ENCODE results near the gene TMEM263. TPM values are rescaled to one million over a fixed set of nuclear protein-coding genes. Genes with fewer than 3 reads are reported as not detected.

TMEM263 gene
- total and polyA plus RNA-seq, 10 donors: 9.6 to 38.1 (median 28.5) TPM

- no peak for DNase-seq
- peaks cover 0 to 8% (median 0%) of the 10 kb centered on the region in 6 donors for H3K36me3 ChIP-seq
- H3K27me3 ChIP-seq (replicated peaks in 1 of 7): no peaks in the 10 kb centered on the region
- WGBS, 5 donors: 64 to 87% (median 83%) methylated on average over 3 of the region's 3 CpGs
- no peak overlapping the region for H3K4me3 ChIP-seq
- H3K4me1 ChIP-seq: no peaks in the 10 kb centered on the region
- no peak overlapping the region for H3K27ac ChIP-seq
- peaks cover 0 to 5% (median 0%) of the 10 kb centered on the region in 8 donors for H3K9me3 ChIP-seq
- intact Hi-C loops (cut with DNase I; ENCODE audit: low total_unique reads): no loop called here
- TF ChIP-seq POLR2A (IDR thresholded peaks at IDR 0.05) (no peak), POLR2AphosphoS5 (IDR thresholded peaks at IDR 0.05) (no peak)
- TF ChIP-seq, protein P1, sequence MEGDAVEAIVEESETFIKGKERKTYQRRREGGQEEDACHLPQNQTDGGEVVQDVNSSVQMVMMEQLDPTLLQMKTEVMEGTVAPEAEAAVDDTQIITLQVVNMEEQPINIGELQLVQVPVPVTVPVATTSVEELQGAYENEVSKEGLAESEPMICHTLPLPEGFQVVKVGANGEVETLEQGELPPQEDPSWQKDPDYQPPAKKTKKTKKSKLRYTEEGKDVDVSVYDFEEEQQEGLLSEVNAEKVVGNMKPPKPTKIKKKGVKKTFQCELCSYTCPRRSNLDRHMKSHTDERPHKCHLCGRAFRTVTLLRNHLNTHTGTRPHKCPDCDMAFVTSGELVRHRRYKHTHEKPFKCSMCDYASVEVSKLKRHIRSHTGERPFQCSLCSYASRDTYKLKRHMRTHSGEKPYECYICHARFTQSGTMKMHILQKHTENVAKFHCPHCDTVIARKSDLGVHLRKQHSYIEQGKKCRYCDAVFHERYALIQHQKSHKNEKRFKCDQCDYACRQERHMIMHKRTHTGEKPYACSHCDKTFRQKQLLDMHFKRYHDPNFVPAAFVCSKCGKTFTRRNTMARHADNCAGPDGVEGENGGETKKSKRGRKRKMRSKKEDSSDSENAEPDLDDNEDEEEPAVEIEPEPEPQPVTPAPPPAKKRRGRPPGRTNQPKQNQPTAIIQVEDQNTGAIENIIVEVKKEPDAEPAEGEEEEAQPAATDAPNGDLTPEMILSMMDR (IDR thresholded peaks at IDR 0.05 in 8 of 11, conservative IDR thresholded peaks at IDR 0.05 in 3 of 11): no peak
Observed at GRCh38 chr12:107014055-107014454, 58.3 kb downstream of the TMEM263 start.

- intact Hi-C loops (cut with DNase I; ENCODE audit: low total_unique reads): no loop called here
- DNase-seq: no peak
- Histone ChIP-seq H3K4me3 (no peak overlapping the region), H3K4me1 (no peaks in the 10 kb centered on the region), H3K27me3 (replicated peaks in 1 of 7) (no peaks in the 10 kb centered on the region), H3K36me3 (peaks cover 0 to 23% (median 3%) of the 10 kb centered on the region in 6 donors), H3K27ac (no peak overlapping the region), H3K9me3 (peaks cover 0 to 12% (median 0%) of the 10 kb centered on the region in 8 donors)
- TF ChIP-seq POLR2AphosphoS5 (IDR thresholded peaks at IDR 0.05) (no peak), POLR2A (IDR thresholded peaks at IDR 0.05) (no peak)
- TF ChIP-seq, protein P1 (IDR thresholded peaks at IDR 0.05 in 8 of 11, conservative IDR thresholded peaks at IDR 0.05 in 3 of 11): no peak
- 68 to 86% (median 82%) methylated on average over 4 of the region's 4 CpGs for WGBS, 5 donors
Observed at GRCh38 chr12:107017042-107017441, 61.3 kb downstream of the TMEM263 start.

DNA sequence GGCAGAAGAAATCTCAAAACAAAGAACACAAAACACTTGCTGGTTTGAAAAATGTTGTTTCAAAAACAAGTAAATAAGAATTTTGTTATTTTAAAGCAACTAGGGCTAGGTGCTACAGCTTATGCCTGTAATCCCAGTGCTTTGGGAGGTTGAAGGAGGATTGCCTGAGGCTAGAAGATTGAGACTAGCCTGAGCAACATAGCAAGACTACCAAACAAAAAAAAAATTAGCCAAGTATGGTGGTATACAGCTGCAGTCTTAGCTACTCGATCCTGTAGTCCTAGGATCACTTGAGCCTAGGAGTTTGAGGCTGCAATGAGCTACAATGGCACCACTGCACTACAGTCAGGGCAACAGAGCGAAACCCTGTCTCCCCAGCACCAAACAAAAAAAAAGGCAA lies 63.8 kb downstream of the TMEM263 start:
- Histone ChIP-seq H3K9me3 (peaks cover 0 to 11% (median 0%) of the 10 kb centered on the region in 8 donors), H3K27me3 (replicated peaks in 1 of 7) (no peaks in the 10 kb centered on the region), H3K4me3 (no peak overlapping the region), H3K36me3 (peaks cover 0 to 23% (median 3%) of the 10 kb centered on the region in 6 donors), H3K27ac (no peak overlapping the region), H3K4me1 (no peaks in the 10 kb centered on the region)
- no peak for DNase-seq
- intact Hi-C loops (cut with DNase I; ENCODE audit: low total_unique reads): no loop called here
- 81 to 96% (median 94%) methylated on average over 2 of the region's 2 CpGs for WGBS, 5 donors
- TF ChIP-seq POLR2AphosphoS5 (IDR thresholded peaks at IDR 0.05) (no peak), POLR2A (IDR thresholded peaks at IDR 0.05) (no peak)
- TF ChIP-seq, protein P1 (IDR thresholded peaks at IDR 0.05 in 8 of 11, conservative IDR thresholded peaks at IDR 0.05 in 3 of 11): no peak

Other genes starting within 250 kb of the TMEM263 start
- gene RIC8B, start 181.2 kb upstream of the TMEM263 start, total RNA-seq: 10 to 100 TPM in 6 of 7 donors, 1 to 10 TPM in 1; 7.9 to 21.3 (median 17.9) TPM
- gene RIC8B, start 181.2 kb upstream of the TMEM263 start, polyA plus RNA-seq: 1 to 10 TPM; 1.9 to 3.9 (median 2.4) TPM
- 10 to 100 TPM in 3 of 7 donors, 1 to 10 TPM in 4; 7.9 to 21.2 (median 9.7) TPM for gene MTERF2, start 31.2 kb downstream of the TMEM263 start, total RNA-seq
- gene MTERF2, start 31.2 kb downstream of the TMEM263 start, polyA plus RNA-seq: 10 to 100 TPM in 1 of 3 donors, 1 to 10 TPM in 2; 6.8 to 11.5 (median 9.7) TPM
- 10 to 100 TPM in 6 of 7 donors, 1 to 10 TPM in 1; 9.4 to 32.3 (median 15.6) TPM for gene CRY1, start 137.6 kb downstream of the TMEM263 start, total RNA-seq
- gene CRY1, start 137.6 kb downstream of the TMEM263 start, polyA plus RNA-seq: 1 to 10 TPM; 1.9 to 5.6 (median 3.4) TPM

Measured in spleen (tissue), 11 donors.